Cardiac muscle cell (in vitro differentiated cells and primary cell): ENCODE data around the gene IQGAP2. TPM values are rescaled to one million over a fixed set of nuclear protein-coding genes. Genes with fewer than 3 reads are reported as not detected.

Experiments used
- DNase-seq, 2 donors: peaks; one replicate each; pipeline versions ENCODE4 v3.0.0 to v3.0.0-alpha.2; 2010 to 2017; ENCODE audit warnings: low read depth in 1 of 2, low spot score in 1 of 2
- H3K27ac ChIP-seq: fragments of 200-600 bp; sonication (generic); 2 replicates; pipeline ENCODE4 v1.5.1; 2016
- H3K27me3 ChIP-seq: fragments of 200-600 bp; sonication (generic); 2 replicates; pipeline ENCODE4 v1.6.0; 2016; ENCODE audit warnings: control low read depth
- H3K36me3 ChIP-seq: fragments of 200-600 bp; sonication (generic); 2 replicates; pipeline ENCODE4 v1.5.1; 2016; ENCODE audit warnings: control low read depth
- H3K4me1 ChIP-seq: fragments of 200-600 bp; sonication (generic); 2 replicates; pipeline ENCODE4 v1.8.1; 2017; ENCODE audit warnings: low read depth, mild to moderate bottlenecking, mixed run types
- H3K4me3 ChIP-seq: fragments of 200-600 bp; sonication (generic); 2 replicates; pipeline ENCODE4 v1.5.1; 2016; ENCODE audit warnings: mild to moderate bottlenecking
- H3K9me3 ChIP-seq: fragments of 200-600 bp; sonication (generic); 2 replicates; pipeline ENCODE4 v1.5.1; 2017; ENCODE audit warnings: low read depth, mild to moderate bottlenecking, control low read depth
- CTCF ChIP-seq: IDR thresholded peaks from 2 replicates; pipeline ENCODE4 v1.5.1; 2012; ENCODE audit warnings: low read depth, mild to moderate bottlenecking, low read length
- polyA plus RNA-seq: library from polyadenylated mRNA; unstranded; fragments of >200 nt; fragmentation: Nextera tagmentation; extraction: Ambion mirVana; gene quantifications from 2 replicates; pipeline ENCODE4 v1.2.1, GENCODE V29; 2016
- total RNA-seq: library from RNA; depleted of rRNA; stranded (reverse); fragments of >200 nt; gene quantifications from 2 replicates; pipeline ENCODE4 v1.2.3, GENCODE V29; 2016

IQGAP2 gene
- total and polyA plus RNA-seq, 2 experiments from 2014 or later, result 4.1 to 10.8 TPM

GRCh38 chr5:76419597-76420298 lies 16.7 kb downstream of the IQGAP2 start:
- TF ChIP-seq CTCF, result no peak
- Histone ChIP-seq H3K27me3 (no peaks in the 10 kb centered on the region), H3K27ac (no peak overlapping the region), H3K4me1 (no peaks in the 10 kb centered on the region), H3K9me3 (no peaks in the 10 kb centered on the region), H3K36me3 (no peaks in the 10 kb centered on the region), H3K4me3 (no peak overlapping the region)
- DNase-seq, result no peak

GRCh38 chr5:76422227-76422626 lies 19.1 kb downstream of the IQGAP2 start:
- no peak overlapping the region for H3K27ac ChIP-seq
- no peak overlapping the region for H3K4me3 ChIP-seq
- H3K4me1 ChIP-seq, result peaks cover 9% of the 10 kb centered on the region
- H3K27me3 ChIP-seq, result no peaks in the 10 kb centered on the region
- TF ChIP-seq CTCF, result no peak
- no peaks in the 10 kb centered on the region for H3K9me3 ChIP-seq
- no peak for DNase-seq
- no peaks in the 10 kb centered on the region for H3K36me3 ChIP-seq

GRCh38 chr5:76422742-76423141 lies 19.7 kb downstream of the IQGAP2 start:
- H3K4me1 ChIP-seq, result peaks cover 14% of the 10 kb centered on the region
- H3K27ac ChIP-seq, result no peak overlapping the region
- no peak for DNase-seq

GRCh38 chr5:76425146-76425545 lies 22.1 kb downstream of the IQGAP2 start:
- no peak for TF ChIP-seq CTCF
- H3K27ac ChIP-seq, result no peak overlapping the region
- H3K36me3 ChIP-seq, result no peaks in the 10 kb centered on the region
- H3K9me3 ChIP-seq, result no peaks in the 10 kb centered on the region
- H3K4me3 ChIP-seq, result no peak overlapping the region
- DNase-seq, result no peak
- peaks cover 14% of the 10 kb centered on the region for H3K4me1 ChIP-seq
- no peaks in the 10 kb centered on the region for H3K27me3 ChIP-seq

More at GRCh38 chr5:76422742-76423141, 19.7 kb downstream of the IQGAP2 start:
- Histone ChIP-seq H3K27me3 (no peaks in the 10 kb centered on the region), H3K36me3 (no peaks in the 10 kb centered on the region), H3K9me3 (no peaks in the 10 kb centered on the region), H3K4me3 (no peak overlapping the region)
- no peak for TF ChIP-seq CTCF

GRCh38 chr5:76425928-76426804 lies 23.1 kb downstream of the IQGAP2 start:
- no peaks in the 10 kb centered on the region for H3K9me3 ChIP-seq
- peak in 1 of 2 donors; percentile 37 for DNase-seq
- H3K36me3 ChIP-seq, result no peaks in the 10 kb centered on the region
- H3K27ac ChIP-seq, result peak overlapping the region; percentile 61
- no peak overlapping the region for H3K4me3 ChIP-seq
- TF ChIP-seq CTCF, result no peak
- peaks cover 14% of the 10 kb centered on the region for H3K4me1 ChIP-seq
- H3K27me3 ChIP-seq, result no peaks in the 10 kb centered on the region
